Right lung (tissue), 5 donors: Measurements from ENCODE around the gene COL18A1. TPM values are rescaled to one million over a fixed set of nuclear protein-coding genes. Genes with fewer than 3 reads are reported as not detected.

Source experiments
- DNase-seq, 2 donors: peaks; one replicate each; pipeline ENCODE4 v3.0.0-alpha.2; 2013
- polyA plus RNA-seq, 5 donors: library from polyadenylated mRNA; unstranded; fragments of 120-200 nt; gene quantifications; one replicate each; pipeline versions ENCODE4 v1.2.1 to v1.2.3, GENCODE V29; 2013; ENCODE audit warnings: inconsistent platforms in 1 of 5, low replicate concordance in 1 of 5; ENCODE audit not compliant: insufficient read length in 5 of 5, insufficient read depth in 1 of 5

COL18A1 gene
- polyA plus RNA-seq, 5 donors: 31.9 to 103 (median 57.3) TPM

GRCh38 chr21:45381865-45382696 lies 22.9 kb upstream of the COL18A1 start:
- DNase-seq: no peak

DNA sequence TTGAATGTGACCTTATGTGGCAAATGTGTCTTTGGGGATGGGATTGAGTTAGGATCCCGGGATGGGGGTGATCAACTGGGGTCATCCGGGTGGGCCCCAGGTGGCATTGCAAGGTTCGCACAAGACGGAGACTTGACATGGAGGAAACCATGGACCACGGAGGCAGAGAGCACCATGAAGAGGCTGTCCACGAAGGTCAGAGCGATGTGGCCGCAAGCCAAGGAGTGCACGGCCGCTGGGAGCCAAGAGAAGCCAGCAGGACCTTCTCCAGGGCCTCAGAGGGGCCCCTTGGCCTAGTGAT lies 22.3 kb upstream of the COL18A1 start:
- DNase-seq: no peak

- no peak for DNase-seq
Observed at GRCh38 chr21:45383111-45383614, 21.8 kb upstream of the COL18A1 start.

DNA sequence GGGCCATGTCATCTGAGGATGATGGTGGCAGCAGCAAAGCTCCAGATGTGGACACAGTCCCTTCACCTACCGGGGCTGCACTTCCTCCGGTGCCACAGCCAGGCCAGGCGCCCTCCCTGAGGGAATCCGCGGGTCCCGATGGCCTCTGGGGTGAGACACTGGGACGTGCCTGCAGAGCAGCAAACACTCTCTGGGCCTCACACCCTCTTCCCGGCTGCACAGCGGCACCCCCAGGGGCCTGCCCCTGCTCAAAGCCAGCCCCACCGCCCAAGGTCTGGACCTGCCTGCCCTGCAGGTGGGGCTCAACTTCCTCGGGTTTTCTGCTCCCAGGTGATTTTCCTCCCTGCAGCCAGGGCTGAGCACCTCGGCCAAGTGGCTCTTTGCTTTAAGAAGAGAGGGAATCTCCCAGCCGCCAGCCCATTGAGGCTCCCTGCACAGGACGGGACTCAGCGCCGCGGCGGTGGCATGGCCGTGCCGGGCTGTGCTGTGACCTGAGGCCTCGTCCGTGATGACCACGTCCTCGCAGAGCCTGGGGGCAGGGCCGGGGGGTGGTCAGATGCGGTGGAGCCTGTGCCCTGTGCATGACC lies 21.3 kb upstream of the COL18A1 start:
- DNase-seq: no peak

- DNase-seq: no peak
Observed at GRCh38 chr21:45384656-45385548, 20.1 kb upstream of the COL18A1 start.

DNA sequence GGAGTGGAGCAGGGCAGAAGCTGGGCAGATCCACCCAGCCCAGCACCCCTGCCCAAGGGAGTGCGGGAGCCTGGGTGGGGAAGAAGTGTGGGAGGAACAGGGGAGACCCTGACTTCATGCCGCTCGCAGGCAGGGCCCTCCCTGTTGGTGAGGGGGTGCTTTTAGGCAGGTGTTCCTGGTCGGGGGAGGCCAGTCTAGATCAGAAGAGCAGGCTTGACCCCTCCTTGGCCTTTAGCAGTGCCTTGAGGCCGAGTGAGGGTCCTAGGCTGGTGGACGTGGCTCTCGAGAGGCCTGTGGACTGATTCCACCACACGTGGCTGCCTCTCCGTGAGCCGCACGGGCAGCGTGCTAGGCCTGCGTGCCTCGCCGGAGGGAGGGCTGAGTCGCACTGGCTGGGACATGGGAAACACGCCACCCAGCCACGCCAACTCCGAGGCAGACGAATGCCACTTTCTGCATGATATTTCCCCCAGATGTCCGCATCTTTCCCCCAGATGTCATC lies 19.4 kb upstream of the COL18A1 start:
- no peak for DNase-seq

GRCh38 chr21:45386336-45386727 lies 18.6 kb upstream of the COL18A1 start:
- no peak for DNase-seq

- no peak for DNase-seq
Observed at GRCh38 chr21:45386728-45387371, 18.1 kb upstream of the COL18A1 start.

GRCh38 chr21:45387506-45387905 lies 17.5 kb upstream of the COL18A1 start:
- no peak for DNase-seq

GRCh38 chr21:45388011-45388521 lies 16.9 kb upstream of the COL18A1 start:
- no peak for DNase-seq

GRCh38 chr21:45388611-45389296 lies 16.2 kb upstream of the COL18A1 start:
- no peak for DNase-seq

GRCh38 chr21:45390121-45390751 lies 14.7 kb upstream of the COL18A1 start:
- DNase-seq: no peak

DNA sequence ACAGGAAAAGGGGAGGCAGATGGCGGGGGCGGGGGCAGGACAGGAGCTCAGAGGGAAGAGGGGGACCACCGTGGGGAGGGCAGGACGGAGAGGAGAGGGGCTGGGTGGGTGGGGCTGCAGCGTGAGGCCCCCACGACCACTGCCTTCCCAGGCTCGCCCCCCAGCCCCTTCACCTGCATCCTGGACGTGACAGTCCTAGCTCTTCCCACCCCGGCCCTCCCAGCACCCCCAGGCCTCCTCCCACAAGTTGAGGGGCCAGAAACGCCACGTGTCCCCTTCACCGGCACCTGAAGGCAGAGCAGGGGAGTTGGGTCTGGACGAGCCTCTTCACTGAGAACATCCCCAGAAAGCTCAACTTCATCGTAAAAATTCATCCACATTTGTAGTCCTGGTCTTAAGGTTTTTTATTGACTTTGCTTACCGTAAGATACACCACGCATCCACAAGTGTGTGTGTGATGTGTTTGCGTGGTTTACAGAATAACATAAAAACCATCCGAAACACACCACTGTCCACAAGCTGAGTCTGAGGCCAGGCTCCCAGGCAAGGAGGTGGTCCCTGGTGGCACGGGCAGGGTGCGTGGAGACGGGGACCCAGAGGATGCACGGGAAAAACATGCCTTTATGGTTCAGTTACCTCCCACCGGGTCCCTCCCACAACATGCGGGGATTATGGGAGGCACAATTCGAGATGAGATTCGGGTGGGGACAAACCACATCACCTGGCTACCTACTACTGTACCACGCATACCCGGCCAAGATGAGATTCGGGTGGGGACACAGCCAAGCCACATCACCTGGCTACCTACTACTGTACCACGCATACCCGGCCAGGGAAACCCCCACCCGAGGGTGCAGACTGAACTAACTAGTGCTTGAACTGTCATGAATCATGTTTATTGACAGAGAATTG lies 13.9 kb upstream of the COL18A1 start:
- DNase-seq: no peak

DNA sequence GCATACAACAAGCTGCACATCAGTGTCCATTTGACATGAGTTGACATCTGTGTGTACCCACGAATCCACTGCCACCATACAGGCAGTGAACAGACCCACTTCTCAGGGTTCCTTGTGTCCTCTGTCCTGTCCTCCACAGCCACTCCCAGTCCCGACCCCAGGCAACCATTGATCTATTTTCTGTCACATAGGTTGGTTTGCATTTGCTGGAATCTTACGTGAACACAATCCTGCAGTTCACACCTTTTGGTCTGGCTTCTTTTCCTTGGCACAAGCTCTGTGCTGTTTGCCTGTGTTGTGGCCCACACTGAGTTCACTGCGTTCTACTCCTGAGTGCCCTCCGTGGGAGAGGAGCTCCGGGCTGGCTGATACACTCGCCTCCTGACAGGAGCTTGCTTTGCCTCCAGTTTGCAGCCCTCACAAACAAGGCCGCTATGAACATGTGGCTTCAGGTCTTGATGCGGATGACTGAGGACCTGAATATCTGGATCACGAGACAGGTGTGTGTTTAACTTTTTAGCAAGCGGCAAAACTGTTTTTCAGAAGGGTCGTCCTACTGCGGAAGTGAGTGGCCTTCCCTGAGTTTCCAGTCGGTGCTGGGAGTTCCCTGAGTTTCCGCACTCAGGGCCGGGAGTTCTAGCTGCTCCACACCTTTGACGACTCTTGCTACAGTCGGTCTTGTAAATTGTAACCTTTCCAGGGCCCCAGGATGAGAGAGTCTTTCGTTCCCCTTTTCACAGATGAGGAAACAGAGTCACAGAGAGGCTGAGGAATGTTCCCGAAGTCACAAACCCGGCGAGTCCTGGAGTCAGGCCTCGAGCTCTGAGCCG lies 13.0 kb upstream of the COL18A1 start:
- no peak for DNase-seq

- no peak for DNase-seq
Observed at GRCh38 chr21:45392573-45392971, 12.4 kb upstream of the COL18A1 start.

DNA sequence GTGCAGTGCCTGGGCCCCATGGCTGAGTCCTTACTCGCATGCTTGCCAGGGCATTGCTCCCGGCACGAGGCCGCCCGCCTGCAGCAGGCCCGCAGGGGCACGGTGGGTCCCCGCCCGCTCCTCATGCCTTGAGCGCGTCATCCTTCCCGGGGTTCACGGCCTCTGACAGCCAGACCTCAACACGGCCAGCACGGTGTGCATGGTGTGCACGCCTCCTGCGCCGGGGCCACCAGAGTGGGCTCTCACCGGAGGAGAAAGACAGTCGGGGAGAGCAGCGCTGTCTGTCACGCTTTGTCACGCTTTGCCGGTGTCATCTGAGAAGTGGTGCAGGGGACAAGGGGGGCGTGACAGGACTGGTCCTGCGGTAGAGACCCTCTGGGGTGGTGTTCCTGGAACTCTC lies 11.9 kb upstream of the COL18A1 start:
- DNase-seq: no peak

DNA sequence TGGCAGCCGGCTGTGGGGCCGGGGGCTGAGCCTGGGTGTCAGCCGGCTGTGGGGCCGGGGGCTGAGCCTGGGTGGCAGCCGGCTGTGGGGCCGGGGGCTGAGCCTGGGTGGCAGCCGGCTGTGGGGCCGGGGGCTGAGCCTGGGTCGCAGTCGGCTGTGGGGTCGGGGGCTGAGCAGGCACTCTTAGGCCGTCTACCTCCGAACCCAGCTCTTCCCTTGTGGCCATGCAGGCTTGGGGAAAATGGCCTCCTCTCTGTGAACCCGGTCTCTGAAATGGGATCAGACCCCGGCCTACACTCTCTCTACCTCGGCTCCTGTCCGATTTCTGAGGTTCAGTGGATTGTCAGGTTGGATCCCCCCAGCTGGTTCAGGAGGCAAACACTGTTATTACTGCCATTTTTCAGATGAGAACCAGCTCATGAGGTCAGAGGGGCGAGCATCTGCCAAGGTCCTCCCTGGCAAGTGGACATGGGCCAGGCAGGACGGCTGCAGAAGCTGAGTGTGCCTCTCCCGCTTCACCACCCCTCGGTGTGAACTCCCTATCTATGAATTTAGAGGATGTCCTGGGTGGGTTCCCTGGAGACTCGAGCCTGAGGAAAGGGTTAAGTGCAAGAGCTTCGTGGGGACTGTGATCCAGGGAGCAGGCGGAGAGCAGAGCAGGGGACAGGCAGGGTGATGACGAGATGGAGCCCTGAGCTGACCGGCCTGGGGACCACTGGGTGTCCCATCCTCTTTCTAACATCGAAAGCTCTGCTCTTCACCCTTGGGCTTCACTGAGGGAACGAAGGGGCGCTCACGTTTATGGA lies 10.9 kb upstream of the COL18A1 start:
- no peak for DNase-seq

DNA sequence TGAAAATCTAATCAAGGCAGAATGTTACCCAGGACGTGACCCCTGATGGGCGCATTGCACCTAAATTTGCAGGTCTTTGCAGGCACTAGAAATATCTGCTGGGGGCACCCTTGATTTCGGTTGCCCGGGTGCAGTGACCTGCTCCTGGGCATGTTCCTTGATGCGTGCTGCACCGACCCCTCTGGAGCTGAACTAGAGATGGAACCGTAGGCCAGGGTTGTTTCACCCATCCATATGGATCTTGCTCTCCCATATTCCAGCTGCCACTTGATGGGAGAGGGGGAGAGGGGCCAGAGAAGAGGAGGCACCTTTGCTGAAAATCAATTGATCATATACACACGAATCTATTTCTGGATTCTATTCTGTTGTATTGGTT lies 8.4 kb upstream of the COL18A1 start:
- DNase-seq: no peak
